GM23338 (cell line): ENCODE results near the gene PPCDC. TPM values are rescaled to one million over a fixed set of nuclear protein-coding genes. Genes with fewer than 3 reads are reported as not detected.

ENCODE experiments used
- ATAC-seq: fragments of 200-7000 bp; cut with Tn5 transposase; 3 replicates; pipeline ENCODE4 v1.9.1; 2020
- DNase-seq: peaks from one replicate; pipeline ENCODE4 v3.0.0-alpha.2; 2015; ENCODE audit warnings: low spot score
- H2AFZ ChIP-seq: fragments of 200-600 bp; sonication (generic); 2 replicates; pipeline ENCODE4 v1.8.0; 2016; ENCODE audit warnings: antibody characterized with exemption, mild to moderate bottlenecking, moderate library complexity
- H3F3A ChIP-seq: fragments of 200-600 bp; sonication (generic); replicated peaks from 2 replicates; pipeline ENCODE4 v1.8.0; 2017; ENCODE audit warnings: antibody characterized with exemption, mixed run types, low read depth
- H3K27ac ChIP-seq: fragments of 200-600 bp; sonication (generic); 2 replicates; pipeline ENCODE4 v1.6.1; 2016; ENCODE audit warnings: low read depth
- H3K27me3 ChIP-seq: fragments of 200-600 bp; sonication (generic); 2 replicates; pipeline ENCODE4 v1.8.0; 2016; ENCODE audit warnings: mild to moderate bottlenecking, mixed run types, moderate library complexity; ENCODE audit not compliant: insufficient read depth
- H3K36me3 ChIP-seq: fragments of 200-600 bp; sonication (generic); 2 replicates; pipeline ENCODE4 v1.8.0; 2016; ENCODE audit warnings: mild to moderate bottlenecking; ENCODE audit not compliant: insufficient read depth
- H3K4me1 ChIP-seq: fragments of 200-600 bp; sonication (generic); 2 replicates; pipeline ENCODE4 v1.8.0; 2016; ENCODE audit warnings: mild to moderate bottlenecking, moderate library complexity; ENCODE audit not compliant: insufficient read depth
- H3K4me2 ChIP-seq: fragments of 200-600 bp; sonication (generic); 2 replicates; pipeline ENCODE4 v1.7.1; 2017; ENCODE audit warnings: mixed run types
- H3K4me3 ChIP-seq: fragments of 200-600 bp; sonication (generic); 2 replicates; pipeline ENCODE4 v1.6.1; 2016; ENCODE audit warnings: mixed run types
- H3K79me2 ChIP-seq: fragments of 200-600 bp; sonication (generic); replicated peaks from 2 replicates; pipeline ENCODE4 v1.8.0; 2017; ENCODE audit warnings: mild to moderate bottlenecking; ENCODE audit not compliant: insufficient read depth
- H3K9me2 ChIP-seq: fragments of 200-600 bp; sonication (generic); 2 replicates; pipeline ENCODE4 v1.8.0; 2017; ENCODE audit not compliant: insufficient read depth
- H4K20me1 ChIP-seq: fragments of 200-600 bp; sonication (generic); replicated peaks from 2 replicates; pipeline ENCODE4 v1.8.0; 2017; ENCODE audit warnings: mild to moderate bottlenecking; ENCODE audit not compliant: insufficient read depth
- H3K27ac Mint-ChIP-seq: 2 replicates; pipeline ENCODE4 v1.8.0; 2020; ENCODE audit warnings: inconsistent platforms, mild to moderate bottlenecking, moderate library complexity, mixed read lengths
- H3K27me3 Mint-ChIP-seq: 3 replicates; pipeline ENCODE4 v1.8.0; 2022; ENCODE audit warnings: low read depth, mild to moderate bottlenecking, moderate library complexity, mixed read lengths, inconsistent platforms; ENCODE audit not compliant: insufficient read depth, poor library complexity
- H3K36me3 Mint-ChIP-seq: 3 replicates; pipeline ENCODE4 v1.8.0; 2021; ENCODE audit warnings: low read depth, mild to moderate bottlenecking, inconsistent platforms, moderate library complexity, mixed read lengths
- H3K4me1 Mint-ChIP-seq: 3 replicates; pipeline ENCODE4 v1.8.0; 2020; ENCODE audit warnings: mild to moderate bottlenecking, inconsistent platforms, mixed read lengths
- H3K4me3 Mint-ChIP-seq: 3 replicates; pipeline ENCODE4 v1.8.0; 2021; ENCODE audit warnings: moderate library complexity, mild to moderate bottlenecking, inconsistent platforms, mixed read lengths
- H3K9me3 Mint-ChIP-seq: 3 replicates; pipeline ENCODE4 v1.8.0; 2020; ENCODE audit warnings: moderate library complexity, mild to moderate bottlenecking, inconsistent platforms, mixed read lengths
- CREB1 ChIP-seq: fragments of 250-450 bp; sonication (Bioruptor Pico); IDR thresholded peaks from 2 replicates; pipeline ENCODE4 v1.5.0; 2020; ENCODE audit warnings: low read depth, mild to moderate bottlenecking, moderate library complexity
- CTCF ChIP-seq, 2 experiments: fragments of 200-600 bp in 1 of 2; sonication (generic) in 1 of 2; conservative IDR thresholded peaks; 2 replicates each; pipeline versions ENCODE4 v1.5.1 to v1.6.1; 2016 to 2017; ENCODE audit warnings: antibody characterized with exemption in 2 of 2, low read depth in 2 of 2, mild to moderate bottlenecking in 2 of 2, moderate library complexity in 1 of 2
- EZH2 ChIP-seq: fragments of 200-600 bp; sonication (generic); IDR thresholded peaks from one replicate; pipeline ENCODE4 v1.8.0; 2017; ENCODE audit warnings: antibody characterized with exemption, mild to moderate bottlenecking, low read depth; ENCODE audit not compliant: unreplicated experiment
- EZH2phosphoT487 ChIP-seq: fragments of 200-600 bp; sonication (generic); IDR thresholded peaks from one replicate; pipeline ENCODE4 v1.8.1; 2018; ENCODE audit warnings: antibody characterized with exemption; ENCODE audit not compliant: unreplicated experiment
- JUNB ChIP-seq: IDR thresholded peaks from one replicate; pipeline ENCODE4 v1.6.1; 2016; ENCODE audit warnings: antibody characterized with exemption; ENCODE audit not compliant: unreplicated experiment
- NANOG ChIP-seq: IDR thresholded peaks from 2 replicates; pipeline ENCODE4 v1.6.1; 2016; ENCODE audit warnings: antibody characterized with exemption, borderline replicate concordance
- POLR2AphosphoS5 ChIP-seq: IDR thresholded peaks from 2 replicates; pipeline ENCODE4 v1.6.1; 2016; ENCODE audit warnings: antibody characterized with exemption, low read depth
- REST ChIP-seq: IDR thresholded peaks from one replicate; pipeline ENCODE4 v1.6.1; 2018; ENCODE audit warnings: antibody characterized with exemption; ENCODE audit not compliant: unreplicated experiment
- ZNF331 ChIP-seq: fragments of 250-450 bp; sonication (Bioruptor Pico); IDR thresholded peaks from 2 replicates; pipeline ENCODE4 v1.5.0; 2020; ENCODE audit warnings: low read depth, mild to moderate bottlenecking, moderate library complexity
- ZNF462 ChIP-seq: fragments of 250-450 bp; sonication (Bioruptor Pico); IDR thresholded peaks from 2 replicates; pipeline ENCODE4 v1.5.0; 2020; ENCODE audit warnings: mild to moderate bottlenecking, moderate library complexity
- polyA plus RNA-seq: library from polyadenylated mRNA; unstranded; fragments of >200 nt; fragmentation: Nextera tagmentation; extraction: Ambion mirVana; gene quantifications from 2 replicates; pipeline ENCODE4 v1.2.1, GENCODE V29; 2016
- total RNA-seq: library from RNA; depleted of rRNA; stranded (reverse); fragments of >200 nt; shearing (Covaris generic); gene quantifications from 2 replicates; pipeline ENCODE4 v1.2.3, GENCODE V29; 2014
- TF ChIP-seq, protein P1 (sequence below): IDR thresholded peaks from 2 replicates; pipeline ENCODE4 v1.6.1; 2016; ENCODE audit warnings: antibody characterized with exemption

The PPCDC gene
- total and polyA plus RNA-seq, 2 experiments from 2014 or later, result 17.8 to 40.2 TPM

GRCh38 chr15:75053748-75054125, 30.3 kb downstream of the PPCDC start:
- peaks cover 12% of the 10 kb centered on the region for H3K27me3 Mint-ChIP-seq
- H3K4me3 ChIP-seq, result no peak overlapping the region
- no peaks in the 10 kb centered on the region for H3K9me3 Mint-ChIP-seq

More at GRCh38 chr15:75053748-75054125, 30.3 kb downstream of the PPCDC start:
- Histone ChIP-seq H3K36me3 (no peaks in the 10 kb centered on the region), H3K4me2 (no peak overlapping the region), H3F3A (no peaks in the 10 kb centered on the region), H3K9me2 (no peaks in the 10 kb centered on the region), H3K4me1 (no peaks in the 10 kb centered on the region), H2AFZ (no peak overlapping the region), H4K20me1 (no peaks in the 10 kb centered on the region; the same call in 1 of the 2 replicates), H3K27ac (no peak overlapping the region), H3K27me3 (no peaks in the 10 kb centered on the region), H3K79me2 (no peaks in the 10 kb centered on the region)
- DNase-seq, result no peak
- TF ChIP-seq EZH2 (no peak), ZNF462 (CRISPR knock-in tag) (no peak), NANOG (no peak), CREB1 (no peak), POLR2AphosphoS5 (no peak), JUNB (no peak), REST (no peak), EZH2phosphoT487 (no peak), CTCF (conservative IDR thresholded peaks at IDR 0.05; ENCODE audit: low read depth in 2 of 2) (no peak), ZNF331 (no peak)
- TF ChIP-seq, protein P1, sequence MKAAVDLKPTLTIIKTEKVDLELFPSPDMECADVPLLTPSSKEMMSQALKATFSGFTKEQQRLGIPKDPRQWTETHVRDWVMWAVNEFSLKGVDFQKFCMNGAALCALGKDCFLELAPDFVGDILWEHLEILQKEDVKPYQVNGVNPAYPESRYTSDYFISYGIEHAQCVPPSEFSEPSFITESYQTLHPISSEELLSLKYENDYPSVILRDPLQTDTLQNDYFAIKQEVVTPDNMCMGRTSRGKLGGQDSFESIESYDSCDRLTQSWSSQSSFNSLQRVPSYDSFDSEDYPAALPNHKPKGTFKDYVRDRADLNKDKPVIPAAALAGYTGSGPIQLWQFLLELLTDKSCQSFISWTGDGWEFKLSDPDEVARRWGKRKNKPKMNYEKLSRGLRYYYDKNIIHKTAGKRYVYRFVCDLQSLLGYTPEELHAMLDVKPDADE, result no peak
- Mint-ChIP-seq H3K4me3 (no peak overlapping the region), H3K36me3 (no peaks in the 10 kb centered on the region), H3K27ac (no peak overlapping the region), H3K4me1 (no peaks in the 10 kb centered on the region)
- ATAC-seq, result no peak
